NT2/D1 (cell line): ENCODE data around the gene SYNPR.

Source experiments
- SUZ12 ChIP-seq: IDR thresholded peaks from 2 replicates; pipeline ENCODE4 v1.6.1; 2011; ENCODE audit not compliant: insufficient read length, insufficient read depth; ENCODE audit errors: extremely low read depth
- ZNF274 ChIP-seq: IDR thresholded peaks from 2 replicates; pipeline ENCODE4 v1.6.1; 2011; ENCODE audit warnings: mild to moderate bottlenecking, low read depth, low read length

DNA sequence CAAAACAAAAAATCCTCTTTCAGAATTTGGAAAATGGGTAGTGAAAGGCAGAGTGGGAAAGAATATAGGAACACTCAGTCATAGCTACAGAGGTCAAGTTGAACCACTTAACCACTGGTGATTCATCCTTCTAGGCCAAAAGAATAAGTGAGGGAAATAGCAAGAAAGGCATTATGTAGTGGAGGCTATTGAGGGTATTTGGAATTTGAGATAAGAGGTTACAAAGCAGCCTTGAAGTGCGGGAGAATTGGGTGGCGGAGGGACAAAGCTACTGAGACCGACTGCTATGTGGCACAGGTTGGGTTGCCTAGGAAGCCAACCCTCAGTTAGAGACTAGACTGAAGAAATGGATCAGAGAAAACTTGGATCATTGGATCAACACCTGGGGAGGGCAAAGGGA, 109.5 kb downstream of the SYNPR start:
- TF ChIP-seq SUZ12 = no peak
- no peak for TF ChIP-seq ZNF274
